H9 (cell line): ENCODE results near the gene ACAD8. TPM values are rescaled to one million over a fixed set of nuclear protein-coding genes. Genes with fewer than 3 reads are reported as not detected.

Source experiments
- DNase-seq: peaks from one replicate; pipeline ENCODE4 v3.0.0-alpha.2; 2017
- H2AFZ ChIP-seq: one replicate; pipeline ENCODE4 v1.6.1; 2013; ENCODE audit warnings: mild to moderate bottlenecking, low read length, control low read depth, moderate library complexity
- H2AK5ac ChIP-seq: 2 replicates; pipeline ENCODE4 v1.6.1; 2013; ENCODE audit warnings: low read length, control low read depth, mixed read lengths; ENCODE audit not compliant: insufficient read length
- H2BK120ac ChIP-seq: one replicate; pipeline ENCODE4 v1.6.1; 2013; ENCODE audit warnings: low read depth, mild to moderate bottlenecking, low read length, control low read depth, inconsistent platforms; ENCODE audit not compliant: poor library complexity, severe bottlenecking
- H2BK12ac ChIP-seq: 2 replicates; pipeline ENCODE4 v1.6.1; 2013; ENCODE audit warnings: low read length, control low read depth, mixed read lengths, low read depth; ENCODE audit not compliant: insufficient read length
- H2BK15ac ChIP-seq: 2 replicates; pipeline ENCODE4 v1.6.1; 2013; ENCODE audit warnings: low read depth, low read length, control low read depth
- H2BK20ac ChIP-seq: one replicate; pipeline ENCODE4 v1.6.1; 2013; ENCODE audit warnings: low read depth, mild to moderate bottlenecking, low read length, control low read depth, inconsistent platforms; ENCODE audit not compliant: poor library complexity, severe bottlenecking
- H2BK5ac ChIP-seq: 2 replicates; pipeline ENCODE4 v1.6.1; 2013; ENCODE audit warnings: low read length, control low read depth, mixed read lengths; ENCODE audit not compliant: insufficient read length
- H3K14ac ChIP-seq: 2 replicates; pipeline ENCODE4 v1.6.1; 2013; ENCODE audit warnings: low read length, control low read depth; ENCODE audit not compliant: insufficient read depth
- H3K18ac ChIP-seq: 2 replicates; pipeline ENCODE4 v1.6.1; 2013; ENCODE audit warnings: low read depth, mild to moderate bottlenecking, mixed read lengths, low read length, control low read depth; ENCODE audit not compliant: insufficient read length
- H3K23ac ChIP-seq: 2 replicates; pipeline ENCODE4 v1.6.1; 2013; ENCODE audit warnings: low read length, control low read depth, mixed read lengths, low read depth; ENCODE audit not compliant: insufficient read length
- H3K23me2 ChIP-seq: 2 replicates; pipeline ENCODE4 v1.6.1; 2013; ENCODE audit warnings: low read depth, mild to moderate bottlenecking, mixed read lengths, low read length, control low read depth; ENCODE audit not compliant: insufficient read length, poor library complexity, severe bottlenecking
- H3K27ac ChIP-seq: 2 replicates; pipeline ENCODE4 v1.5.1; 2013; ENCODE audit warnings: low read length, control low read depth, mixed read lengths, low read depth; ENCODE audit not compliant: insufficient read length
- H3K27me3 ChIP-seq: 2 replicates; pipeline ENCODE4 v1.6.1; 2013; ENCODE audit warnings: low read length, control low read depth, inconsistent platforms; ENCODE audit not compliant: insufficient read depth
- H3K4ac ChIP-seq: 2 replicates; pipeline ENCODE4 v1.6.1; 2013; ENCODE audit warnings: low read depth, mild to moderate bottlenecking, control low read depth, inconsistent platforms, low read length, moderate library complexity
- H3K4me1 ChIP-seq: 2 replicates; pipeline ENCODE4 v1.6.1; 2013; ENCODE audit warnings: low read length, control low read depth, inconsistent platforms; ENCODE audit not compliant: insufficient read depth
- H3K4me2 ChIP-seq: 2 replicates; pipeline ENCODE4 v1.6.1; 2013; ENCODE audit warnings: low read length, control low read depth, mixed read lengths; ENCODE audit not compliant: insufficient read length, insufficient read depth
- H3K56ac ChIP-seq: 2 replicates; pipeline ENCODE4 v1.6.1; 2013; ENCODE audit warnings: low read depth, mild to moderate bottlenecking, mixed read lengths, low read length, control low read depth; ENCODE audit not compliant: insufficient read length
- H3K79me1 ChIP-seq: 2 replicates; pipeline ENCODE4 v1.6.1; 2013; ENCODE audit warnings: low read depth, mild to moderate bottlenecking, moderate library complexity, low read length, control low read depth, inconsistent platforms; ENCODE audit not compliant: insufficient read depth, poor library complexity, severe bottlenecking
- H3K79me2 ChIP-seq: 2 replicates; pipeline ENCODE4 v1.6.1; 2013; ENCODE audit warnings: low read length, control low read depth, inconsistent platforms; ENCODE audit not compliant: insufficient read depth
- H3K9ac ChIP-seq: 2 replicates; pipeline ENCODE4 v1.6.1; 2013; ENCODE audit warnings: low read length, control low read depth, mixed read lengths; ENCODE audit not compliant: insufficient read length; ENCODE audit errors: extremely low read depth
- H3K9me3 ChIP-seq: one replicate; pipeline ENCODE4 v1.6.1; 2013; ENCODE audit warnings: low read depth, low read length, inconsistent platforms; ENCODE audit not compliant: control insufficient read depth
- H3T11ph ChIP-seq: one replicate; pipeline ENCODE4 v1.6.1; 2013; ENCODE audit warnings: mild to moderate bottlenecking, low read length, control low read depth, inconsistent platforms
- H4K20me1 ChIP-seq: one replicate; pipeline ENCODE4 v1.6.1; 2013; ENCODE audit not compliant: control insufficient read depth, insufficient read length, insufficient read depth
- H4K5ac ChIP-seq: 2 replicates; pipeline ENCODE4 v1.6.1; 2013; ENCODE audit warnings: low read depth, mild to moderate bottlenecking, mixed read lengths, low read length, control low read depth; ENCODE audit not compliant: insufficient read length
- H4K8ac ChIP-seq: replicated peaks from 2 replicates; pipeline ENCODE4 v1.6.1; 2013; ENCODE audit warnings: low read length, control low read depth, mixed read lengths, low read depth; ENCODE audit not compliant: insufficient read length
- H4K91ac ChIP-seq: 2 replicates; pipeline ENCODE4 v1.6.1; 2013; ENCODE audit warnings: low read depth, mild to moderate bottlenecking, moderate library complexity, mixed read lengths, low read length, control low read depth; ENCODE audit not compliant: insufficient read length
- H3K27ac Mint-ChIP-seq, 3 experiments: 2 replicates in 2 of 3; 3 replicates in 1 of 3; pipeline ENCODE4 v1.8.0; 2020 to 2021; ENCODE audit warnings: mixed read lengths in 3 of 3, mild to moderate bottlenecking in 1 of 3, moderate library complexity in 1 of 3
- H3K27me3 Mint-ChIP-seq: 2 replicates; pipeline ENCODE4 v1.8.0; 2021; ENCODE audit warnings: low read depth, mild to moderate bottlenecking, moderate library complexity, mixed read lengths
- H3K36me3 Mint-ChIP-seq, 3 experiments: 2 replicates in 2 of 3; 3 replicates in 1 of 3; pipeline ENCODE4 v1.8.0; 2020 to 2021; ENCODE audit warnings: low read depth in 3 of 3, mixed read lengths in 3 of 3; ENCODE audit not compliant: insufficient read depth in 1 of 3
- H3K4me1 Mint-ChIP-seq, 2 experiments: 2 replicates each; pipeline ENCODE4 v1.8.0; 2020; ENCODE audit warnings: mixed read lengths in 2 of 2
- H3K4me3 Mint-ChIP-seq, 2 experiments: 2 replicates in 1 of 2; 3 replicates in 1 of 2; pipeline ENCODE4 v1.8.0; 2020 to 2021; ENCODE audit warnings: mild to moderate bottlenecking in 2 of 2, mixed read lengths in 2 of 2, moderate library complexity in 1 of 2
- H3K9me3 Mint-ChIP-seq, 2 experiments: 2 replicates in 1 of 2; 3 replicates in 1 of 2; pipeline ENCODE4 v1.8.0; 2020; ENCODE audit warnings: mild to moderate bottlenecking in 2 of 2, mixed read lengths in 2 of 2, moderate library complexity in 1 of 2
- WGBS: extraction: QIAGEN DNeasy Blood & Tissue Kit; methylation state at CpG from one replicate; pipeline ENCODE4 v1.1.7; 2013; ENCODE audit warnings: missing lambda C conversion rate, low lambda C conversion rate, mixed read lengths; ENCODE audit not compliant: insufficient read length; ENCODE audit errors: extremely low coverage; 5-methylcytosine and 5-hydroxymethylcytosine counted together
- total RNA-seq: library from RNA; stranded (reverse); gene quantifications from 2 replicates; pipeline ENCODE4 v1.2.1, GENCODE V29; 2021
- TF ChIP-seq, protein P1 (sequence below): fragments of 200-600 bp; sonication (generic); conservative IDR thresholded peaks from 3 replicates; pipeline ENCODE4 v1.8.0; 2021; ENCODE audit warnings: antibody characterized with exemption, mild to moderate bottlenecking

Gene ACAD8
- total RNA-seq, 1 experiment from 2014 or later = 46.8 TPM

DNA sequence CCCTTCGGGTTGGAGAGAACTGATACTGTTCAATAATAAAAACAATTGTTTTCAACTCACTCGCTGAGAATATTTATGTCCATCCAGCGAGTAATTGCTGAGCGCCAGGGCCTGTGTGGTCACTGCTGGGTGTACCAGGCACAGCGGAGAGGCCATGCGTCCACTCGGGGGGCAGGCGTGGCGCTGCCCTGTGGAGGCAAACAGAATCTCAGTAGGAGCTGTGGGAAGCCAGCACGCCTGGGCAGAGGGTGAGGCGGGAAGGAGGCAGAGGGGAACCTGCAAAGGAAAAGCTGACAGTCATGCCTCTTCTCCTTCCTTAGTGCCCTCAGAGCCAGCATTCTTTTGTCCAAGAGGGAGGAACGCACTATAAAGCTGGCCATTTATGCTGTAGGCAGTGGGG, 34.2 kb downstream of the ACAD8 start:
- H2AFZ ChIP-seq = no peak overlapping the region
- Mint-ChIP-seq H3K9me3 (no peaks in the 10 kb centered on the region; a peak in 1 of 5 replicates), H3K4me3 (no peak overlapping the region), H3K27ac (no peak overlapping the region), H3K27me3 (no peaks in the 10 kb centered on the region), H3K36me3 (peaks cover 24 to 44% (median 37%) of the 10 kb centered on the region in 3 experiments), H3K4me1 (peaks cover 12 to 14% of the 10 kb centered on the region in 2 experiments)
- no peak overlapping the region for H3K4ac ChIP-seq
- no peak overlapping the region for H3K27ac ChIP-seq
- H2BK5ac ChIP-seq = no peak overlapping the region
- no peak overlapping the region for H2AK5ac ChIP-seq
- no peak overlapping the region for H4K91ac ChIP-seq
- DNase-seq = no peak
- H3K4me2 ChIP-seq = no peak overlapping the region
- H3K23ac ChIP-seq = no peak overlapping the region
- H3K23me2 ChIP-seq = no peaks in the 10 kb centered on the region
- no peaks in the 10 kb centered on the region for H3K4me1 ChIP-seq
- H2BK120ac ChIP-seq = no peak overlapping the region
- H3T11ph ChIP-seq = no peak overlapping the region
- no peaks in the 10 kb centered on the region for H4K20me1 ChIP-seq
- no peaks in the 10 kb centered on the region for H3K79me1 ChIP-seq
- no peak overlapping the region for H4K8ac ChIP-seq
- H3K18ac ChIP-seq = no peak overlapping the region
- no peaks in the 10 kb centered on the region for H3K27me3 ChIP-seq
- H3K9ac ChIP-seq = no peak overlapping the region
- no peak overlapping the region for H2BK15ac ChIP-seq
- no peak overlapping the region for H2BK12ac ChIP-seq
- no peaks in the 10 kb centered on the region for H3K79me2 ChIP-seq
- H3K9me3 ChIP-seq = no peaks in the 10 kb centered on the region
- no peak overlapping the region for H2BK20ac ChIP-seq
- no CpG with 5 or more reads among the region's 12 CpGs for WGBS
- no peak overlapping the region for H4K5ac ChIP-seq
- H3K56ac ChIP-seq = no peak overlapping the region
- TF ChIP-seq, protein P1, sequence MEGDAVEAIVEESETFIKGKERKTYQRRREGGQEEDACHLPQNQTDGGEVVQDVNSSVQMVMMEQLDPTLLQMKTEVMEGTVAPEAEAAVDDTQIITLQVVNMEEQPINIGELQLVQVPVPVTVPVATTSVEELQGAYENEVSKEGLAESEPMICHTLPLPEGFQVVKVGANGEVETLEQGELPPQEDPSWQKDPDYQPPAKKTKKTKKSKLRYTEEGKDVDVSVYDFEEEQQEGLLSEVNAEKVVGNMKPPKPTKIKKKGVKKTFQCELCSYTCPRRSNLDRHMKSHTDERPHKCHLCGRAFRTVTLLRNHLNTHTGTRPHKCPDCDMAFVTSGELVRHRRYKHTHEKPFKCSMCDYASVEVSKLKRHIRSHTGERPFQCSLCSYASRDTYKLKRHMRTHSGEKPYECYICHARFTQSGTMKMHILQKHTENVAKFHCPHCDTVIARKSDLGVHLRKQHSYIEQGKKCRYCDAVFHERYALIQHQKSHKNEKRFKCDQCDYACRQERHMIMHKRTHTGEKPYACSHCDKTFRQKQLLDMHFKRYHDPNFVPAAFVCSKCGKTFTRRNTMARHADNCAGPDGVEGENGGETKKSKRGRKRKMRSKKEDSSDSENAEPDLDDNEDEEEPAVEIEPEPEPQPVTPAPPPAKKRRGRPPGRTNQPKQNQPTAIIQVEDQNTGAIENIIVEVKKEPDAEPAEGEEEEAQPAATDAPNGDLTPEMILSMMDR = no peak
- no peak overlapping the region; the same call in 1 of the 2 replicates for H3K14ac ChIP-seq
